Stimulated activated CD8-positive, alpha-beta memory T cell treated with anti-CD3 and anti-CD28 coated beads, Interleukin-12 subunit alpha, Interleukin-12 subunit beta, amount 100 ng/mL, for 24 hours (primary cell): ENCODE measurements around the gene PCBD2.
A peak's percentile ranks its signal among the peaks of the same experiment; 100 is the strongest.
"Not testable (repeated sequence)": the region's sequence is repeated elsewhere in the genome, so short reads cannot be mapped to it uniquely, and the experiment has no call there.

ENCODE experiments used
- DNase-seq: peaks from one replicate; pipeline ENCODE4 v3.0.0-alpha.2; 2020; ENCODE audit errors: extremely low read depth

Gene PCBD2

DNA sequence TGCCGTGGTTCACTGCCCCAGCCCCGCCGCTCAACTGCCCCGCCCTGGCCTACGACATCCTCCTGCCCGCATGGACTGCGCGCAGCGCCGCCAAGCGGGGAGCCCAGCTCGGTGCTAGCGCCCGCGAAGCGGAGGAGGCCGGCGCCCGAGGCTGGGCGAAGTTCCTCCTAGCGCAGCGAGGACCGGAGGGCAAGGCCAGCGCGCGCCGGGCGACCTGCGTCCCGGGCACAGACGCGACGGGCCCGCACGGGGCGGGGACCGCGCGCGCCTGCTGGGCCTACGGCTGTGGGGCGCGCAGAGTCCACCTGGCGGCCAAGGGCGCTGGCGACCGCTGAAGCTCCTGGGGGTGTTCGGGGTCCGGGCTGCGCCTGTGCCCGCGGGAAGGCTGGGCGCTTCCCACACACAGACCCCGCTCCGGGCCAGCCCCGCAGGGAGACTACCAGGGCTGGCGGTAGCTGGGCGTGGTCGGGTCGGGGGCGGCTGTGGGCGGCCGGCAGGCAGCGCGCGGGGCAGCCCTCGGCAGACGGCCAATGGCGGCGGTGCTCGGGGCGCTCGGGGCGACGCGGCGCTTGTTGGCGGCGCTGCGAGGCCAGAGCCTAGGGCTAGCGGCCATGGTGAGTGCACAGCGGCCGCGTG lies at the start of gene PCBD2:
TSS of gene PCBD2 (plus strand) at position 522 of the 636 bp plus-strand sequence. CDS start at position 531, 9 bp downstream.
- DNase-seq = peak; percentile 86

DNA sequence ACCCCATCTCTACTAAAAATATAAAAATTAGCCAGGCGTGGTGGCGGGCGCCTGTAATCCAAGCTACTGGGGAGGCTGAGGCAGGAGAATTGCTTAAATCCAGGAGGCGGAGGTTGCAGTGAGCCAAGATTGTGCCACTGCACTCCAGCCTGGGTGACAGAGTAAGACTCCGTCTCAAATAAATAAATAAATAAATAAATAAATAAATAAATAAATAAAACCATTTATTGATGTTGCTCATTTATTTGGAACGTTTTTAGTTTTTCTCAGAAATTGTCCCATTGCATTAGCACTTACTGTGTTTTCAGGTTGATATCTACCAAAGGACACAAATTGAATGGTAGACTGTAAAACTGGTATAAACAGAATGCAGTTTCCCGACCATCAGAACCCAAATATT lies 48.5 kb upstream of the PCBD2 start:
- not testable (repeated sequence) for DNase-seq

DNA sequence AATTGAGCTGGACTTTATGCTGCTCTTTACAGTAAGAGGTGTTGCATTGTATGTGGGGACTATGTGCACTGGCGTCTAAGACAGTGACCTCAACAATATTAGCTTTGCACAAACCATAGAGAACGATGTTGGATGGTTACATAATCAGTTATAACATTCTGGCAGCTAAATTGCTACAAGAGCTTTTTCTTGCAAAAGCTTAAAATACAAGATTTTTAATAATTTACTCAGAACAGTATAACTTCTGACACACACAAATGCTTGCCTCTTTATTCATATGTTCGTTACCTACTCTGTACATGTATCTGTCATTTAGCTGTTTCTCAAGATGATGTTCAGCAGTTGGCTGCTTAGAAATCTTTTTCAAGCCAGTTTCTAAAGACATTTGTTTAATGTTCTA lies 47.5 kb upstream of the PCBD2 start:
- no peak for DNase-seq

DNA sequence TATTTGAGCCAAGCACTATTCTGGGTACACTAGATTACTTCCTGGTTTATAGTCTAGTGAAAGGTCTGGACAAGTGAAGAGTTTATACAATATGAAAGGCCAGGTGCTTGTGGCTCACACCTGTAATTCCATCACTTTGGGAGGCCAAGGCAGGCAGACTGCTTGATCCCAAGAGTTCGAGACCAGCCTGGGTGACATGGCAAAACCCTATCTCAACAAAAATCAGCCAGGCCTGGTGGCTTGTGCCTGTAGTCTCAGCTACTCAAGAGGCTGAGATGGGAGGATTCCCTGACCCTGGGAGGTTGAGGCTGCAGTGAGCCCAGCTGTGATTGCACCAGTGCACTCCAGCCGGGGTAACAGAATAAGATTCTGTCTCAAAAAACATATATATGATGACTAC lies 40.2 kb upstream of the PCBD2 start:
- no peak for DNase-seq

DNA sequence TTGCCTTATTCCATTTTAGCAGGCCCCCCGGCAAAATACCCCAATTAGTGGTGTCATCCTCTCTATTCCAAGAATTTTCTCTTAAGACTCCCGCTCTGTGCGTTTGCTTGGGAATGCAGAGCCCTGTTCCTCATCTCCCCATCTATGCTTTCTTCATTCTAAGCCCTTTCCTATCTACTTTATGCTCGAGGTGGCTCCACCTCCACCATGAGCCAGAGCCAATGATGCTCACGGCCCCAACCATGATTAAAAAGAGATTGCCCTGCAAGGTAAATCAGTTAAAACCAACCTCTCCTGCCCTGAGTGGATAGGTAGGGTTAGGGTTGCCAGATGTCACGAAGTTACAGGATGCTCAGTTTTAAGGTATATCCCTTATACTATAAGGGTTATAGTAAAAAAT lies 31.4 kb upstream of the PCBD2 start:
- DNase-seq = no peak

DNA sequence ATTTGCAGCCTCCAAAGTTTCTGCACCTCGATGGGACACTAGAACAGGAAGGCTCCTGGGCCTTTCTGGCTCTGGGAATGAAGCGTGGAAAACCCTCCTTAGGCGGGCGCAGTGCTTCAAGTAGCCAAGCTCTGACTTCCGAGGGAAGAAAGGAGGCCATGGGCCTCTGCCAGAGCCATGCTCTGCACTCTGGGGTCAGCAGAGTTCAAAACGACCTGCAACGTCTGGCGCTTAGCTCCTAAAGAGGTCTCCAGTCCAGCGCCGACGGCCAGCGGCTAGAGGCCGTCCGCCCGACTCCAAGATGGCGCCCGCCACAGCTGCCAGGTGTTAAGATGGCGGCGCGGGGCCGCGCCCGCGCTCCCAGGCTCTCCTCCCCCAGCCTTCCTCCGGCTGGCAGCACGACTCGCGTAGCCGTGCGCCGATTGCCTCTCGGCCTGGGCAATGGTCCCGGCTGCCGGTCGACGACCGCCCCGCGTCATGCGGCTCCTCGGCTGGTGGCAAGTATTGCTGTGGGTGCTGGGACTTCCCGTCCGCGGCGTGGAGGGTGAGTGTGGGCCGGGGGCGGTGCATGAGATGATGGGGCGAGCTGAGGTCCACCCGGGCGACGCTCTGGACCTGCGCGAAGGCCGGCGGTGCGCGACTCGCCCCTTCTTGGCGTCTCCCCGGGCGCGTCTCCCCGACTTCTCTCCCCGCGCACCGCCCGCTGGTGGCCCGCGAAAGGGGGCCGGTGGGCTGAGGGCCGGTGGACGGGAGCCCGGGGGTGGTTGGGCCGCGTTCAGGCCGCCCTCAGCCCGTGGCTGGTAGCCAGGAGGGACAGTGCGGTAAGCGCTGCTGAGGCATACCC lies 30.7 kb upstream of the PCBD2 start, which contains the start of gene TXNDC15:
TSS of gene TXNDC15 (plus strand) at position 385 of the 844 bp plus-strand sequence. CDS start at position 442, 57 bp downstream.
- DNase-seq = peak; percentile 41

DNA sequence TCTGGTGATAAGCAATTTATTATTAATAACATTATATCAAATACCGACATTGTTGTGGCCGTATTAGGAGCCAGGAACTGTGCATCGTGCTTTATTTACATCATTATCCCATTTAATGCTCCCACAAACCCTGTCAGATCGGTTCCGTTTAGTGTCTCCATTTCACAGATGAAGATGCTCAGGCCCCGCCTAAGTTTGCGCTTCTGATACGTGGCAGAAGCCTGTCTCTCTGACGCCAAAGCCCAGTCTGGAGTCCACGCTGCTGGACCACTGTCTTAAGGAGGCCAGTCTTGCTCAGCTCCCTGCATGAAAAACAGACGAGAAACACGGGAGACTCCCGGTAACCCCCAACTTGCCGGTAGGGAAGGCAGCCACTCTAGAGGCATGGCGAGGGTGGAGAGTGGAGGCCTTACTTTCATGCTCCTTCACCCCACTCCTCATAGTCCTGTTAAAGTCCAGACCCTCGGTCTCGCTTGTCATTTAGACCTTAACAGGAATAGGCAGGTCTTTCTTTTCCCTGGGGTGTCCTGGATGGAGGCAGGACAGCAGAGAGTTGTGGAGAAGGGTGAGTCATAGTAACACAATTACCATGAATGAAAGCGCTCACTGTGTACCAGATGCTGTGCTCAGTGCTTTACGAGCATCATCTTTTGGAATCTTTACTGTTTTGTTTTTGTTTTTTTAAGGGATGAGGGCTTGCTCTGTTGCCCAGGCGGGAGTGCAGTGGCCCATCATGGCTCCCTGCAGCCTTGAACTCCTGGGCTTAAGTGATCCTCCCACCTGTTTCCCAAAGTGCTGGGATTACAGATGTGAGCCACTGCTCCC lies 29.9 kb upstream of the PCBD2 start:
- no peak for DNase-seq

DNA sequence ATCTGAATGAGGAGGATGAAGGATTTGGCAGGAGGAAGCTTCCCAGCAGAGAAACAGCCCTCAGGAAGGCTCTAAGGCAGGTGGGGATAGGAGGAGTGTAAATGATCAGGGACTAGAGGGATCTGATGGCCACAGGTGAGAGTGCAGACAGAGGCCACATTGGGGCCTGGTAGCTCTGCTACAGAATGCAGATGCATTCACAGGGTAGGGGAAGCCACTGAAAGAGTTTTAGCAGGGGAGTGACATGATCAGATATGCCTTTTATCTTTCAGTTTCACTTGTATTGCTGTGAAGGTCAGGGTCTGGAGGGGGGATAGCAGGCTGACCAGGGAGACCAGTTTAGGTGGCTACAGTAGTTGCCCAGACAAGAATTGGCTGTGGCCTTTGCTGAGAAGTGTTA lies 27.8 kb upstream of the PCBD2 start:
- DNase-seq = no peak

DNA sequence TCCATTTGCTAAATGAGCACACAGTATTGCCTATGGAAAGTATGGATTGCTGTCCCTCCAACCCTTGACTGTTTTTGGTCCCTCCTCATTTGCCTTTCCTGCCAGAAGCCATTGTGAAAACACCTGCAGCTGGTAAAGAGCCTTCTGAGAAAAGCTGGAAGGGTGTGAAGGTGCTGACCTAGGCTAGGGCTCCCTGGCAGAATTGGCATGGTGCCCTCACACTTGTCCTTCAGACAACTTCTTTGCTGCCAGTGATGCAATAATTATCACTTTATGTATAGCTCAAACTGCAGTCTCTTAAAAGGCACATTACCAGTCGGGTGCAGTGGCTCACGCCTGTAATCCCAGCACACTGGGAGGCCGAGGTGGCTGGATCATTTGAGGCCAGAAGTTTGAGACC lies 26.5 kb upstream of the PCBD2 start:
- DNase-seq = no peak

DNA sequence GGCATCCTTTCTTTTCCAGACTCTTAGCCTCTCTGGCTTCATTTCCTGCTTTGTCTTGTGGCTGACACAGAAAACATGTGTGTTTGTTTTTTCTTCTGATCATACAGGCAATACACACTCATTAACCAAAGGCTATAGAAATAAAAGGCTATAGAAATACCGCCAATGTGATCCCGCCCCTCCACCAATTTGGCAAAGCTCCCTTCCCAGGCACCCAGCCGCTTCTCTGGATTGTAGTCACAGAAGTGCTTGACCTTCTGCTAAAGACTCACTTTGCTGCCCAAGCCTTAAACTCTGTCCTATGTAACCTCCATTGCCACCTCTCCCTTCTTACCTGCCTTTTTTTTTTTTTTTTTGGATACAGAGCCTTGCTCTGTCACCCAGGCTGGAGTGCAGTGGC lies 25.5 kb upstream of the PCBD2 start:
- DNase-seq = no peak

DNA sequence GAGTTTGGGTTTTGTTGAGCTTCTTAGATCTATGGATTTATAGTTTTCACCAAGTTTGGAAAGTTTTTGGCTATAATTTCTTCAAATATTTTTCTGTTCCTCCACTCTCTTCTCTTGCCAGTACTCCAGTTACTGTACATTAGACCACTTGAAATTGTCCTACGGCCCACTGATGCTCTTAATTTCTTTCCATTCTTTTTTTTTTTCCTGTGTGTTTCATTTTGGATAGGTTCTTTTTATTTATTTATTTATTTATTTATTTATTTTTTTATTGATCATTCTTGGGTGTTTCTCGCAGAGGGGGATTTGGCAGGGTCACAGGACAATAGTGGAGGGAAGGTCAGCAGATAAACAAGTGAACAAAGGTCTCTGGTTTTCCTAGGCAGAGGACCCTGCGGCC lies 24.0 kb upstream of the PCBD2 start:
- not testable (repeated sequence) for DNase-seq

DNA sequence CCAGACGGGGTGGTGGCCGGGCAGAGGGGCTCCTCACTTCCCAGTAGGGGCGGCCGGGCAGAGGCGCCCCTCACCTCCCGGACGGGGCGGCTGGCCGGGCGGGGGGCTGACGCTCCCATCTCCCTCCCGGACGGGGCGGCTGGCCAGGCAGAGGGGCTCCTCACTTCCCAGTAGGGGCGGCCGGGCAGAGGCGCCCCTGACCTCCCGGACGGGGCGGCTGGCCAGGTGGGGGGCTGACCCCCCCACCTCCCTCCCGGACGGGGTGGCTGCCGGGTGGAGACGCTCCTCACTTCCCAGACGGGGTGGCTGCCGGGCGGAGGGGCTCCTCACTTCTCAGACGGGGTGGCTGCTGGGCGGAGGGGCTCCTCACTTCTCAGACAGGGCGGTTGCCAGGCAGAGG lies 23.2 kb upstream of the PCBD2 start:
- DNase-seq = not testable (repeated sequence)

DNA sequence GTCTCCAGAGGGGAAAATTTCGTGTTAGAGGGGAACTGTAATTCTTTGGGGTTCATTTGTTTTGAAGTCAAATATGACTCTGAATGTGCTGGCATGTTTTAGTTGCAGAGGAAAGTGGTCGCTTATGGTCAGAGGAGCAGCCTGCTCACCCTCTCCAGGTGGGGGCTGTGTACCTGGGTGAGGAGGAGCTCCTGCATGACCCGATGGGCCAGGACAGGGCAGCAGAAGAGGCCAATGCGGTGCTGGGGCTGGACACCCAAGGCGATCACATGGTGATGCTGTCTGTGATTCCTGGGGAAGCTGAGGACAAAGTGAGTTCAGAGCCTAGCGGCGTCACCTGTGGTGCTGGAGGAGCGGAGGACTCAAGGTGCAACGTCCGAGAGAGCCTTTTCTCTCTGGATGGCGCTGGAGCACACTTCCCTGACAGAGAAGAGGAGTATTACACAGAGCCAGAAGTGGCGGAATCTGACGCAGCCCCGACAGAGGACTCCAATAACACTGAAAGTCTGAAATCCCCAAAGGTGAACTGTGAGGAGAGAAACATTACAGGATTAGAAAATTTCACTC lies 17.3 kb upstream of the PCBD2 start:
- DNase-seq = no peak

DNA sequence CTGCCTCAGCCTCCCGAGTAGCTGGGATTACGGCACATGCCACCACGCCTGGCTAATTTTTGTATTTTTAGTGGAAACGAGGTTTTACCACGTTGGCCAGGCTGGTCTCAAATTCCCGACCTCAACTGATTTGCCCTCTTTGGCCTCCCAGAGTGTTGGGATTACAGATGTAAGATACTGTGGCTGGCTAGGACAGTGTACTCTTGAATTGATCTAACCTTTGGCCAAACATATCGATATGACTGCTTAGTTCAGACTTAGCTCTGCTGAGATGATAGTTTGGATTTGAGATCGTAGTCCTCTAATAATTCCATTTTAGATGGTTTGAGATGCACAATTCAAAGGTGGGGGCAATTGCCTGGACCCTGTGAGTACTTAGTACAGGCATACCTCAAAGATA lies 15.6 kb upstream of the PCBD2 start:
- DNase-seq = no peak

DNA sequence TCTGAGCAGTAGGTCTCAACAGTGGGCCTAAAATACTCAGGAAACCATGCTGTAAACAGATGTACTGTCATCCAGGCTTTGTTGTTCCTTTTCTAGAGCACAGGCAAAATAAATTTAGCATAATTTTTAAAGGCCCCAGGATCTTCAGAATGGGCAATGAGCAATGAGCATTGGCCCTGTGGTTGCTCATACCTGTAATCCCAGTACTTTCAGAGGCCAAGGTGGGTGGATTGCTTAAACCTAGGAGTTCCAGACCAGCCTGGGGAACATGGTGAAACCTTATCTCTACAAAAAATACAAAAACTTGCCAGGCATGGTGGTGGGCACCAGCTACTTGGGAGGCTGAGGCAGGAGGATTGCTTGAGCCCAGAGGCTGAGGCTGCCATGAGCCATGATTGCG lies 13.5 kb upstream of the PCBD2 start:
- DNase-seq = no peak

DNA sequence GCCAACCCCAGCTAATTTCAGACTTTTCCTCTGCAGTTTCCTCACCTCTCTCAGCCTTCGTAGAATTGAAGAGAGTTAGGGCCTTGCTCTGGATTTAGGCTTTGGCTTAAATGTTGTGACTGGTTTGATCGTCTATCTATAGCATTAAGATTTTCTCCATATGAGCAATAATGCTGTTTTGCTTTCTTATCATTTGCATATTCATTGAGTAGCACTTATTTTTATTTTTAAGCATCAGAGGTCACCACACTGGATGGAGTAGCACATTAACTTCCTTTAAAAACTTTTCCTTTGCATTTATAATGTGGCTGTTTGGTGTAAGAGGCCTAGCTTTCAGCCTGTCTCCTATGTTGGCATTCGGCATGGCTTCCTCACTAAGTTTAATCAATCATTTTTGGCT lies 12.6 kb upstream of the PCBD2 start:
- DNase-seq = no peak

DNA sequence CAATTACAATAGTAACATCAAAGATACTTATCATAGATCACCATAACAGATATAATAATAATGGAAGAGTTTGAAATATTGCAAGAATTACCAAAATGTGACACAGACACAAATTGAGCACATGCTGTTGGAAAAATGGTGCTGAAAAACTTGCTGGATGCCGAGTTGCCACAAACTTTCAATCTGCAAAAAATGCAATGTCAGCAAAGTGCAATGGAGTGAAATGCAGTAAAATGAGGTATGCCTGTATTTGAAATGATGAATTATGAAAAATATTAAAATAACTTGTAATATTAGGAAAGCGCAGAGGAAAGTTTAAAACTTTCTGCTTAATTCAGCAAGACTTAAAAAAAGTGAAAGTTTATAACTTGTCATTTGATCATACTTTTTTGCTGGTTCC lies 12.0 kb upstream of the PCBD2 start:
- no peak for DNase-seq

DNA sequence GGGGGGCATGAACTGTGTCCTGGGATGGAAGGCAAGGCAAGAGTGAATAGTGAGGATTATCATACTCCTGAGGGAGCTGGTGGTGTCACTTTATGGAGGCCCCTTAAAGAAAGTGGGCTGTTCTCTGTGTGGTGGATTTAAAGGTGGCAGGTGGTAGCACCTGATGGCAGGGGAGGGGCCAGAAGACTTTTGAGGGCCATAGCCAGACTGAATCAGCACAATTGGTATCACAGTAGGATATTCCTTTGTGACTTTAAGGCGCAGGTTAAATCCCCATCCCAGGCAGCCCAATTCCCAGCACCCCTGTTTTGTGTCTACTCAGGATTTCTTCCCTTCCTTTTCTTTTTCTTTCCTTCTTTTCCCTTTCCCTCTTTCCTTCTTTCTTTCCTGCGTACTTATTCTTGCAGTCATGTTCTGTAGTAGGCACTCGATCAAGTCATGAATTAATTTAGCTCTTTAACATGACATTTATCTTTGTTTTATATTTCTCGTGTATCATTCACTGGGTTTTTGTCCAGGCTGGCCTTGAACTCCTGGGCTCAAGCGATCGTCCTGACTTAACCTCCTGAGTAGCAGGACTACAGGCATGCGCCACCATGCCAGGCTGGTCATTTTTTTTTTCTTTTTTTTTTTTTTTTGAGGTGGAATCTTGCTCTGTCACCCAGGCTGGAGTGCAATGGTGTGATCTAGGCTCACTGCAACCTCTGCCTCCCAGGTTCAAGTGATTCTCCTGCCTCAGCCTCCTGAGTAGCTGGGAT lies 11.0 kb upstream of the PCBD2 start:
- no peak for DNase-seq

DNA sequence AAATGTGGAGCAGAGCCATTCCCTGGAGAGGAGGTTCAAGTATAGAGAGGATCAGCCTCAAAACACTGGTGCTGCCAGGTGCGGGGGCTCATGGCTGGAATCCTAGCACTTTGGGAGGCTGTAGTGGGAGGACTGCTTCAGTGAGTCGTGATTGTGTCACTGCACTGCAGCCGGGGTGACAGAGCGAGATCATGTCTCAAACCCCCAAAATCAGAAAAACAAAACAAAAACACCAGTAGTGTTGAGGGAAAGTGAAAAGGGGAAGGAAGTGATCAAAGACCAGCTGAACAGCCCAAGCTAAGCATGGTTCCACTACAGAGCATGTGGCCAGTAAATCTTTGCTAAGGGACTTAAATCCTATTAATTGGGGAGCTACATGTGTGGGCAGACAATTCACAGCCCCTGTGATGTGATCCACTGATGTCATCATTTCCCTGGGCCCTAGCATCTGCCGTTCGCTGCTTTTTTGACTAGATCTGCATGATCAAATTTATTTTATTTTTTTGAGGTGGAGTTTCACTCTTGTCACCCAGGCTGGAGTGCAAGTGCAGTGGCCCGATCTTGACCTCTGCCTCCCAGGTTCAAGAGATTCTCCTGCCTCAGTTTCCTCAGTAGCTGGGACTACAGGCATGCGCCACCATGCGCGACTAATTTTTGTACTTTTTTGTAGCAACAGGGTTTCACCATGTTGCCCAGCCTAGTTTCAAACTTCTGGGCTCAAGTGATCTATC lies 2.7 kb upstream of the PCBD2 start:
- no peak for DNase-seq

DNA sequence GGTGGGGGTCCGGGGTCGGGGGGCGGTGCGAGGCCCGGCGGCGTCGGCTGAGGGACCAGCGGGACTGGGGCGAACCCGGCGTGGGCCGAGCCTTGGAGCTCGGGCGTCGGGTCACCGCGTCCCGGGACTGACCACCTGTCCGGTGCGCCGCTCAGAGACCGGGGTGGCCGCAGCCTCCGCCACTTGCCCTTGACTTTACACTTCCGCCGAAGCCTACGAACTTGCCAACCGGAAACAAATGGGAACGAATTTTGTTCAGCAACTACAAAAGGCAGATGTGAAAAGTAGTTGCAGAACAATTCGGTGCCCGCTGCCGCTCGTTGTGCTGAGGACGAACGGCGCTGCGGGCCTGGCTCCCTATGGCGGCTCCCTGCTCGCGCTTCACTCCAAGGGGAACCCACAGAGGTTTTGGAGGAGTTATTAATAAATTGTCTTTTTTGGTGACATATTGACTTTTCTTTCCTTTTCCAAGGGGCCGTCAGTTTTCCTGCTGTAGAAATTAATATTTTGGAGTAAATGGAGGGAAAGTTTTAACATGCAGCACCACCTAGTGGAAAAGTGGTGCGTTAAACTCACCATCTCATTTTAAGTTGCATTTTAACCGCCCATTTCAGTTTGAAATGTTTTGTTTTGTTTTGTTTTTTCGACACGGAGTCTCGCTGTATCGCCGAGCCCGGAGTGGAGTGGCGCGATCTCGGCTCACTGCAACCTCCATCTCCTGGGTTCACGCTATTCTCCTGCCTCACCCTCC lies 490 bp downstream of the PCBD2 start:
- DNase-seq = peak; percentile 14
